GM18511 (cell line): ENCODE measurements around the gene ATAD3A.
"Not testable (repeated sequence)": the region's sequence is repeated elsewhere in the genome, so short reads cannot be mapped to it uniquely, and the experiment has no call there.

Source experiments
- ATAC-seq: cut with Tn5 transposase; IDR thresholded peaks from one replicate; pipeline ENCODE4 v1.9.1; 2021; ENCODE audit warnings: mild to moderate bottlenecking, moderate library complexity; ENCODE audit not compliant: unreplicated experiment

Gene ATAD3A

GRCh38 chr1:1521331-1521730 lies 9.4 kb downstream of the ATAD3A start:
- ATAC-seq: no peak

GRCh38 chr1:1522536-1522935 lies 10.6 kb downstream of the ATAD3A start:
- ATAC-seq: not testable (repeated sequence)

- ATAC-seq: not testable (repeated sequence)
These were observed 11.3 kb downstream of the ATAD3A start for GRCh38 chr1:1523226-1523625.

GRCh38 chr1:1523651-1524050 lies 11.7 kb downstream of the ATAD3A start:
- ATAC-seq: not testable (repeated sequence)

- not testable (repeated sequence) for ATAC-seq
These were observed 12.9 kb downstream of the ATAD3A start for GRCh38 chr1:1524750-1525383.

- not testable (repeated sequence) for ATAC-seq
These were observed 14.5 kb downstream of the ATAD3A start for GRCh38 chr1:1526476-1526875.

GRCh38 chr1:1527092-1527816 lies 15.3 kb downstream of the ATAD3A start:
- no peak for ATAC-seq

- ATAC-seq: no peak
These were observed 16.6 kb downstream of the ATAD3A start for GRCh38 chr1:1528301-1529267.

- no peak for ATAC-seq
These were observed 17.4 kb downstream of the ATAD3A start for GRCh38 chr1:1529321-1529720.

- no peak for ATAC-seq
These were observed 18.0 kb downstream of the ATAD3A start for GRCh38 chr1:1529936-1530335.

- ATAC-seq: no peak
These were observed 20.0 kb downstream of the ATAD3A start for GRCh38 chr1:1531947-1532346.

- not testable (repeated sequence) for ATAC-seq
These were observed 21.4 kb downstream of the ATAD3A start for GRCh38 chr1:1533176-1533893.

GRCh38 chr1:1533894-1534291 lies 21.9 kb downstream of the ATAD3A start:
- not testable (repeated sequence) for ATAC-seq

GRCh38 chr1:1534401-1535154 lies 22.6 kb downstream of the ATAD3A start:
- no peak for ATAC-seq

GRCh38 chr1:1535201-1536018 lies 23.4 kb downstream of the ATAD3A start:
- ATAC-seq: no peak

GRCh38 chr1:1536019-1536937 lies 24.3 kb downstream of the ATAD3A start:
- no peak for ATAC-seq

GRCh38 chr1:1536938-1537546 lies 25.1 kb downstream of the ATAD3A start:
- no peak for ATAC-seq
